Measurements from ENCODE around the gene MCAT. TPM values are rescaled to one million over a fixed set of nuclear protein-coding genes. Genes with fewer than 3 reads are reported as not detected.

Gene MCAT
- total RNA-seq, 1 donor from 2014 or later: 25.7 TPM

- Mint-ChIP-seq H3K9me3 (no peaks in the 10 kb centered on the region), H3K4me3 (no peak overlapping the region), H3K4me1 (peaks cover 20% of the 10 kb centered on the region), H3K27ac (ENCODE audit: unreplicated experiment) (no peak overlapping the region), H3K36me3 (ENCODE audit: low read depth) (no peaks in the 10 kb centered on the region), H3K27me3 (ENCODE audit: low read depth) (peaks cover 46% of the 10 kb centered on the region)
- TF ChIP-seq, protein P1, sequence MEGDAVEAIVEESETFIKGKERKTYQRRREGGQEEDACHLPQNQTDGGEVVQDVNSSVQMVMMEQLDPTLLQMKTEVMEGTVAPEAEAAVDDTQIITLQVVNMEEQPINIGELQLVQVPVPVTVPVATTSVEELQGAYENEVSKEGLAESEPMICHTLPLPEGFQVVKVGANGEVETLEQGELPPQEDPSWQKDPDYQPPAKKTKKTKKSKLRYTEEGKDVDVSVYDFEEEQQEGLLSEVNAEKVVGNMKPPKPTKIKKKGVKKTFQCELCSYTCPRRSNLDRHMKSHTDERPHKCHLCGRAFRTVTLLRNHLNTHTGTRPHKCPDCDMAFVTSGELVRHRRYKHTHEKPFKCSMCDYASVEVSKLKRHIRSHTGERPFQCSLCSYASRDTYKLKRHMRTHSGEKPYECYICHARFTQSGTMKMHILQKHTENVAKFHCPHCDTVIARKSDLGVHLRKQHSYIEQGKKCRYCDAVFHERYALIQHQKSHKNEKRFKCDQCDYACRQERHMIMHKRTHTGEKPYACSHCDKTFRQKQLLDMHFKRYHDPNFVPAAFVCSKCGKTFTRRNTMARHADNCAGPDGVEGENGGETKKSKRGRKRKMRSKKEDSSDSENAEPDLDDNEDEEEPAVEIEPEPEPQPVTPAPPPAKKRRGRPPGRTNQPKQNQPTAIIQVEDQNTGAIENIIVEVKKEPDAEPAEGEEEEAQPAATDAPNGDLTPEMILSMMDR (conservative IDR thresholded peaks at IDR 0.05): no peak
- no peak for DNase-seq (ENCODE audit: low read depth, low spot score)
These were observed 28.2 kb downstream of the MCAT start for GRCh38 chr22:43114958-43115357.

- peaks cover 56% of the 10 kb centered on the region for H3K27me3 Mint-ChIP-seq (ENCODE audit: low read depth)
- no peaks in the 10 kb centered on the region for H3K9me3 Mint-ChIP-seq
- H3K36me3 Mint-ChIP-seq (ENCODE audit: low read depth): no peaks in the 10 kb centered on the region
- H3K27ac Mint-ChIP-seq (ENCODE audit: unreplicated experiment): no peak overlapping the region
- peak overlapping the region; percentile 19 for H3K4me3 Mint-ChIP-seq
- H3K4me1 Mint-ChIP-seq: peaks cover 20% of the 10 kb centered on the region
- TF ChIP-seq, protein P1 (conservative IDR thresholded peaks at IDR 0.05): no peak
- DNase-seq (ENCODE audit: low read depth, low spot score): no peak
These were observed 29.5 kb downstream of the MCAT start for GRCh38 chr22:43113526-43114251.

- Mint-ChIP-seq H3K9me3 (no peaks in the 10 kb centered on the region), H3K36me3 (ENCODE audit: low read depth) (no peaks in the 10 kb centered on the region), H3K27me3 (ENCODE audit: low read depth) (peaks cover 64% of the 10 kb centered on the region), H3K4me1 (peaks cover 21% of the 10 kb centered on the region), H3K4me3 (peak overlapping the region; percentile 84), H3K27ac (ENCODE audit: unreplicated experiment) (no peak overlapping the region)
- DNase-seq (ENCODE audit: low read depth, low spot score): no peak
- TF ChIP-seq, protein P1 (conservative IDR thresholded peaks at IDR 0.05): no peak
These were observed 32.1 kb downstream of the MCAT start for GRCh38 chr22:43110927-43111623.

DNA sequence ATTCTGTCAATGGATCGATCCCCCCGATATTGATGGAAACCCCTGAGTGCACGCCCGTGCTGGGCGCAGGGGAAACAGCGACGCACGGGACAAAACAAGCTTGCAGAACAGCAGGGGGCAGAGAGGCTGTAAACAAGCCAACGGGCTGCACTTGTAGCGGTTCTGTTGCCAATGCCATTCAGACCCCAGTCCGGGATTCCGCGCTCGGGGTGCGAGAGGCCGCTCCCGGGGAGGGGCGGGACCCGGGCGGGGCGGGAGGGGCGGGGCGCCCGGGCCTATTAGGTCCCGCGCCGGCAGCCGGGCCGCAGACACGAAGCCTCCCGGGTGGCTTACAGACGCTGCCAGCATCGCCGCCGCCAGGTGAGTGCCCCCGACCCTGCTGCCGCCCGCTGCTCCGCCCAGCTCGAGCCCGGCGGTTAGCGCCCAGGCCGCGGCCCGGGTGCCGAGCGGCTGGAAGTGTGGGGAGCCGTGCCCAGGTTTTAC, 32.7 kb downstream of the MCAT start, which contains the start of gene BIK:
BIK (plus strand) TSS at position 307 of the 483 bp plus-strand sequence. CDS start 13,273 bp downstream, outside the sequence.
- no peak within 1 kb of the TSS for H3K27ac Mint-ChIP-seq (ENCODE audit: unreplicated experiment)
- no peaks in the 10 kb centered on the region for H3K36me3 Mint-ChIP-seq (ENCODE audit: low read depth)
- H3K4me3 Mint-ChIP-seq: peak within 1 kb of the TSS; percentile 84
- no peaks in the 10 kb centered on the region for H3K9me3 Mint-ChIP-seq
- DNase-seq (ENCODE audit: low read depth, low spot score): peak; percentile 27
- H3K4me1 Mint-ChIP-seq: peaks cover 21% of the 10 kb centered on the region
- TF ChIP-seq, protein P1 (conservative IDR thresholded peaks at IDR 0.05): peak; percentile 45
- peaks cover 64% of the 10 kb centered on the region for H3K27me3 Mint-ChIP-seq (ENCODE audit: low read depth)

GRCh38 chr22:43109921-43110443, 33.2 kb downstream of the MCAT start:
- TF ChIP-seq, protein P1 (conservative IDR thresholded peaks at IDR 0.05): no peak
- peaks cover 59% of the 10 kb centered on the region for H3K27me3 Mint-ChIP-seq (ENCODE audit: low read depth)
- no peak overlapping the region for H3K27ac Mint-ChIP-seq (ENCODE audit: unreplicated experiment)
- H3K4me1 Mint-ChIP-seq: peaks cover 21% of the 10 kb centered on the region
- DNase-seq (ENCODE audit: low read depth, low spot score): no peak
- no peaks in the 10 kb centered on the region for H3K9me3 Mint-ChIP-seq
- no peaks in the 10 kb centered on the region for H3K36me3 Mint-ChIP-seq (ENCODE audit: low read depth)
- peak overlapping the region; percentile 84 for H3K4me3 Mint-ChIP-seq
